Suprapubic skin (tissue), 4 donors: ENCODE results near the gene CNIH4. TPM values are rescaled to one million over a fixed set of nuclear protein-coding genes. Genes with fewer than 3 reads are reported as not detected.

Source experiments
- DNase-seq, 2 donors: peaks; one replicate each; pipeline ENCODE4 v3.0.0-alpha.2; 2019; ENCODE audit warnings: low spot score in 2 of 2
- H3K27ac ChIP-seq: fragments of 200-600 bp; sonication (generic); one replicate; pipeline ENCODE4 v1.5.1; 2019
- H3K27me3 ChIP-seq: fragments of 200-600 bp; sonication (generic); one replicate; pipeline ENCODE4 v1.5.1; 2019
- H3K36me3 ChIP-seq: fragments of 200-600 bp; sonication (generic); one replicate; pipeline ENCODE4 v1.5.1; 2019
- H3K4me1 ChIP-seq: fragments of 200-600 bp; sonication (generic); one replicate; pipeline ENCODE4 v1.5.1; 2019
- H3K4me3 ChIP-seq: fragments of 200-600 bp; sonication (generic); one replicate; pipeline ENCODE4 v1.5.1; 2019; ENCODE audit warnings: mild to moderate bottlenecking
- H3K9me3 ChIP-seq: fragments of 200-600 bp; sonication (generic); one replicate; pipeline ENCODE4 v1.5.1; 2019
- EP300 ChIP-seq: sonication (generic); formaldehyde crosslinking; IDR thresholded peaks from one replicate; pipeline ENCODE4 v1.6.1; 2017; ENCODE audit warnings: antibody characterized with exemption
- POLR2A ChIP-seq, 2 donors: fragments of 450-650 bp; IDR thresholded peaks; one replicate each; pipeline ENCODE4 v1.6.1; 2017; ENCODE audit warnings: antibody characterized with exemption in 2 of 2, mild to moderate bottlenecking in 2 of 2, moderate library complexity in 2 of 2
- POLR2AphosphoS5 ChIP-seq, 3 donors: sonication (generic); formaldehyde crosslinking; IDR thresholded peaks; one replicate each; pipeline ENCODE4 v1.6.1; 2017; ENCODE audit warnings: antibody characterized with exemption in 3 of 3
- WGBS: methylation state at CpG from one replicate; pipeline ENCODE4 v1.1.5; 2018; 5-methylcytosine and 5-hydroxymethylcytosine counted together
- total RNA-seq, 4 donors: library from RNA; depleted of rRNA; stranded (reverse); fragments of >200 nt; gene quantifications; one replicate each; pipeline ENCODE4 v1.1.0, GENCODE V29; 2016
- TF ChIP-seq, protein P1 (sequence below), 2 donors: fragments of 200-600 bp in 1 of 2; fragments of 450-650 bp in 1 of 2; sonication (generic) in 1 of 2; IDR thresholded peaks; one replicate each; pipeline ENCODE4 v1.5.1; 2016 to 2019; ENCODE audit warnings: antibody characterized with exemption in 2 of 2, mild to moderate bottlenecking in 1 of 2, moderate library complexity in 1 of 2

Gene CNIH4
- total RNA-seq, 4 donors from 2014 or later, result 27.8 to 49.5 (median 29.8) TPM

DNA sequence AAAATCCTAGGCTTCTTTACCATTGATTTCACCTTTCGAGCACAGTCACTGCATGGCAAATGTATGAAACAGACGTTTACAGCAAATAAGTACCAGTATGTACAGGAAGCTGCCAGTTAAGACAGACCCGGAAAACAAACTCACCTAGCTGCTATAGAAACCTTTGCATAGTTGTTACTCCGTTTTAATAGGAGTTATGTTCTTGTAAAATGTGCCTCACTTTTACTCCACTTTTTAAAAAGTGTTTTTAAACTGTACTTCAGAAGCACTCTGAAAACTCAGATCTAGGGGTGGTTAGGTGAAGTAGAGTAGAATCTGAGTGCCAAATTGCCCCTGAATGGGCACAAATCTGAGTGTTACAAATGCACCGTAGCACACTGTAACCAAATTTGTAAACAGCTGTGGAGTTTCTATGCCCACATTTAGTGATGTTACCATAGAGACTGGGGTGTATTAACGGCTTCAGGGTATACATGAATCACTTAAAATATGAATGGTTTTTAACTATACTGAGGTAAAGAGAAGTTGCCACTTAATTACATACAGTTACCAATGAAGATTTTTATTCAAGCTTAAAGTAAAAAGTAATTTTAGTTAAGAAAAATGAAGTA, 30.7 kb downstream of the CNIH4 start:
- Histone ChIP-seq H3K4me3 (no peak overlapping the region), H3K27me3 (no peaks in the 10 kb centered on the region), H3K9me3 (no peaks in the 10 kb centered on the region), H3K27ac (no peak overlapping the region), H3K4me1 (no peaks in the 10 kb centered on the region), H3K36me3 (peaks cover 46% of the 10 kb centered on the region)
- no peak for DNase-seq
- WGBS, result 48% methylated on average over 6 of the region's 6 CpGs
- TF ChIP-seq, protein P1, sequence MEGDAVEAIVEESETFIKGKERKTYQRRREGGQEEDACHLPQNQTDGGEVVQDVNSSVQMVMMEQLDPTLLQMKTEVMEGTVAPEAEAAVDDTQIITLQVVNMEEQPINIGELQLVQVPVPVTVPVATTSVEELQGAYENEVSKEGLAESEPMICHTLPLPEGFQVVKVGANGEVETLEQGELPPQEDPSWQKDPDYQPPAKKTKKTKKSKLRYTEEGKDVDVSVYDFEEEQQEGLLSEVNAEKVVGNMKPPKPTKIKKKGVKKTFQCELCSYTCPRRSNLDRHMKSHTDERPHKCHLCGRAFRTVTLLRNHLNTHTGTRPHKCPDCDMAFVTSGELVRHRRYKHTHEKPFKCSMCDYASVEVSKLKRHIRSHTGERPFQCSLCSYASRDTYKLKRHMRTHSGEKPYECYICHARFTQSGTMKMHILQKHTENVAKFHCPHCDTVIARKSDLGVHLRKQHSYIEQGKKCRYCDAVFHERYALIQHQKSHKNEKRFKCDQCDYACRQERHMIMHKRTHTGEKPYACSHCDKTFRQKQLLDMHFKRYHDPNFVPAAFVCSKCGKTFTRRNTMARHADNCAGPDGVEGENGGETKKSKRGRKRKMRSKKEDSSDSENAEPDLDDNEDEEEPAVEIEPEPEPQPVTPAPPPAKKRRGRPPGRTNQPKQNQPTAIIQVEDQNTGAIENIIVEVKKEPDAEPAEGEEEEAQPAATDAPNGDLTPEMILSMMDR (IDR thresholded peaks at IDR 0.05), result no peak
- TF ChIP-seq EP300 (no peak), POLR2AphosphoS5 (IDR thresholded peaks at IDR 0.05) (no peak), POLR2A (IDR thresholded peaks at IDR 0.05) (no peak)

DNA sequence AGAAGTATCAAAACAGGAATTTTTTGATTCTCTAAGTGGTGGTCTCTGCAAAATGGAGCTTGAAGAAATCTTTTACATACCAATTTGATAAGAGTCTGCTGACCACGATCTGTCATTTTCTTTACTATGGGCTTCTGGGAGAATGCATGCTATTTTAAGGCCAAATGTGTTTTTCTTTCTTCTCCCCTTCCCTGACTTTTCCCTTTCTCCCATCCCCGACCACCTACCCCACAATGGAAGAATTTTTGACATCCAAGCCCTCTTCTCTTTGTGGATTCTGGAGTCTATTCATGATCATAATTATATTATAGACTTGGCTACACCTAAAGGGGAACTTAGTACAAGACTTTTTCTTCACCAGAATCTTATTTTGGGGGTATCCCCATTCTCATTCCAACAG, 31.3 kb downstream of the CNIH4 start:
- TF ChIP-seq EP300, result no peak
- TF ChIP-seq, protein P1 (IDR thresholded peaks at IDR 0.05), result no peak
- TF ChIP-seq POLR2A (IDR thresholded peaks at IDR 0.05), result no peak
- TF ChIP-seq POLR2AphosphoS5 (IDR thresholded peaks at IDR 0.05), result no peak
- 83% methylated on average over 2 of the region's 2 CpGs for WGBS
- peaks cover 51% of the 10 kb centered on the region for H3K36me3 ChIP-seq

DNA sequence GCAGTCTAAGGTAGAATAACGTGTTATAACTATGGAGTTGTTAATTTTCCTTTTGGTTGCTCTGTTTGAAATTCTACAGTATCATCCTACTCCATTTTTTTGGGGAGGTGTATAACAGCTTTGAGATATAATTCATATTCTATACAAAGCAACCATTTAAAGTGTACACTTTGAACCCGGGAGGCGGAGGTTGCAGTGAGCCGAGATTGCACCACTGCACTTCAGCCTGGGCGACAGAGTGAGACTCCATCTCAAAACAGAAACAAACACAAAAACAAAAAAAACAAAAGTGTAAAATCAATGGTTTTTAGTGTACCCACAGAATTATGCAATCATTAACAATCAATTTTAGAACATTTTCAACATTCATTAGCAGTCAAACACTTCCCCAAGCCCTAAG, 33.8 kb downstream of the CNIH4 start:
- H3K36me3 ChIP-seq, result peaks cover 77% of the 10 kb centered on the region
- TF ChIP-seq POLR2A (IDR thresholded peaks at IDR 0.05), result no peak
- TF ChIP-seq POLR2AphosphoS5 (IDR thresholded peaks at IDR 0.05), result no peak
- no peak for TF ChIP-seq EP300
- TF ChIP-seq, protein P1 (IDR thresholded peaks at IDR 0.05), result no peak

More for the DNA sequence above, 31.3 kb downstream of the CNIH4 start:
- H3K9me3 ChIP-seq, result no peaks in the 10 kb centered on the region
- H3K27ac ChIP-seq, result no peak overlapping the region
- DNase-seq, result no peak
- no peaks in the 10 kb centered on the region for H3K27me3 ChIP-seq
- no peaks in the 10 kb centered on the region for H3K4me1 ChIP-seq
- no peak overlapping the region for H3K4me3 ChIP-seq

DNA sequence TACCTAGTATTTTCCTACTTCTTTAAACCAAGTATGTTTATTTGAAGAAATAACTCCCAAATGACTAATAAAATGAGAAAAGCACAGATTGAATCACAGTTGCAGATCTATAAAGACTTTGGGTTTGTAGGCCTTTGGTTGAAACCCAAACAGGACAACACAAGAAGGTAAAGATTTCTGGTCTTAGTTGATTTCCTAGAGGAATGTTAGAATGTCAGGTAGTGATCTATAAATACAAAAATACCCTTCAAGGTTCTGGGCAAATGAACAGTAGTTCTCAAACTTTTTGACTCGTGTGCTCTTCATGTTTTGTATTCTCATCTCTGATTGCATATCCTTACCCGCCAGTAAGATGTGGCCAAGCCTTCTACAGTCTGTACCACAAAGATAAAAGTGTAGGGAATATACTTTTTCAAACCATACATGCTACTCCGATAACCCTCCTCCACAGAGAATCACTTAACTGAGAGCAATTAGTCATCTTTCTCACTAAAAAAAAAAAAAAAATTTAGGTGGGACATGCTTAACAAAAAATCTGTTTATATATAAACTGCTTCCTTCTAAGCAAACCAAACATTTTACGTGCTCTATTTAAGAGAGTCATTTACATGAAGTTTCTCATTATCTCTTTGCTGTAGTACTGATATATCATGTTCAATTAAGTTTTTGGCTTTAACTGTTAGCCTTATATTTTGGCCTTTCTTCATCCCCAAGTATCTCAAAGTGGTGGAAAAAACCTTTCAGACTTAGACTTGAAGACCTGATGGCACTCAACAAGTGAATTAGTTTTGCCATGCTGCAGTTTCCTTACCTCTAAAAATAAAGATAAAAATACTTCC, 36.0 kb downstream of the CNIH4 start:
- H3K4me3 ChIP-seq, result no peak overlapping the region
- no peaks in the 10 kb centered on the region for H3K4me1 ChIP-seq
- H3K36me3 ChIP-seq, result peaks cover 90% of the 10 kb centered on the region
- no peak overlapping the region for H3K27ac ChIP-seq
- H3K9me3 ChIP-seq, result no peaks in the 10 kb centered on the region
- H3K27me3 ChIP-seq, result no peaks in the 10 kb centered on the region
- TF ChIP-seq POLR2AphosphoS5 (IDR thresholded peaks at IDR 0.05), result no peak
- no peak for TF ChIP-seq POLR2A (IDR thresholded peaks at IDR 0.05)
- no peak for TF ChIP-seq EP300
- TF ChIP-seq, protein P1 (IDR thresholded peaks at IDR 0.05), result no peak
- 95% methylated on average over 4 of the region's 4 CpGs for WGBS
- DNase-seq, result no peak

More for the DNA sequence above, 33.8 kb downstream of the CNIH4 start:
- no peak for DNase-seq
- Histone ChIP-seq H3K9me3 (no peaks in the 10 kb centered on the region), H3K4me1 (no peaks in the 10 kb centered on the region), H3K4me3 (no peak overlapping the region), H3K27me3 (no peaks in the 10 kb centered on the region), H3K27ac (no peak overlapping the region)
- 94% methylated on average over 5 of the region's 5 CpGs for WGBS

DNA sequence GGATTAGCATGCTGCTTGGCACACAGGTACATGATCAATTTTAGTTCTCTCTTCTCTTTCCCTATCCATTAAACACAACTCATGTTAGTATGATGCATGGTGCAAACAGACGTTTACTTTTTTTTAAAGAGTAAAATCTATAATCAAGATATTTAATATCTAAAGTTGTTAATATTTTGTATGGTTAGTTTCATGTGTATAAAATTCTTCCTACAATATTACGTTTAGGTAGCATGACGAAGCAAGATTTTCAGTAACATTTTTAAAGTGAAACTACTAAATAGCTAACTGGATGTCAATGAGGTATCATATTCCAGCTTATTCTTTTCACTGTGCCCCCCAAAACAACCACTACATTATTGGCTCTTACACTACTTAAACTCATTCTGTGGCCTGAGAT, 36.6 kb downstream of the CNIH4 start:
- Histone ChIP-seq H3K4me3 (no peak overlapping the region), H3K27me3 (no peaks in the 10 kb centered on the region), H3K36me3 (peaks cover 89% of the 10 kb centered on the region), H3K4me1 (no peaks in the 10 kb centered on the region), H3K27ac (no peak overlapping the region), H3K9me3 (no peaks in the 10 kb centered on the region)
- WGBS, result 74% methylated on average over 3 of the region's 3 CpGs
- DNase-seq, result no peak
- TF ChIP-seq EP300, result no peak
- TF ChIP-seq POLR2AphosphoS5 (IDR thresholded peaks at IDR 0.05), result no peak
- TF ChIP-seq POLR2A (IDR thresholded peaks at IDR 0.05), result no peak
- TF ChIP-seq, protein P1 (IDR thresholded peaks at IDR 0.05), result no peak
